Neural cell (in vitro differentiated cells): Measurements from ENCODE around the gene NMUR1. TPM values are rescaled to one million over a fixed set of nuclear protein-coding genes. Genes with fewer than 3 reads are reported as not detected.

ENCODE experiments used
- H2AFZ ChIP-seq: fragments of 200-600, 300-800 bp; sonication (generic), shearing (Covaris generic); 2 replicates; pipeline ENCODE4 v1.6.0; 2014; ENCODE audit warnings: low read depth, mild to moderate bottlenecking, antibody characterized with exemption, low read length, moderate library complexity
- H3F3A ChIP-seq: fragments of 200-600 bp; shearing (Covaris generic); 2 replicates; pipeline ENCODE4 v1.6.1; 2016; ENCODE audit warnings: mild to moderate bottlenecking, moderate library complexity, mixed read lengths, antibody characterized with exemption, low read length; ENCODE audit not compliant: insufficient read depth, poor library complexity, severe bottlenecking
- H3K27ac ChIP-seq: fragments of 200-600, 300-800 bp; sonication (generic), shearing (Covaris generic); 2 replicates; pipeline ENCODE4 v1.5.1; 2014; ENCODE audit warnings: mild to moderate bottlenecking, low read length, moderate library complexity
- H3K27me3 ChIP-seq: fragments of 300-800, 200-600 bp; sonication (generic), shearing (Covaris generic); 2 replicates; pipeline ENCODE4 v1.6.0; 2014; ENCODE audit warnings: mild to moderate bottlenecking, low read depth, low read length, moderate library complexity; ENCODE audit not compliant: insufficient read depth
- H3K36me3 ChIP-seq: fragments of 300-800, 200-600 bp; sonication (generic), shearing (Covaris generic); 2 replicates; pipeline ENCODE4 v1.5.1; 2014; ENCODE audit warnings: mild to moderate bottlenecking, antibody characterized with exemption, low read length, moderate library complexity; ENCODE audit not compliant: insufficient read depth
- H3K4me2 ChIP-seq: fragments of 300-800, 200-600 bp; sonication (generic), shearing (Covaris generic); 2 replicates; pipeline ENCODE4 v1.6.0; 2014; ENCODE audit warnings: mild to moderate bottlenecking, low read length
- H3K4me3 ChIP-seq: fragments of 300-800, 200-600 bp; sonication (generic), shearing (Covaris generic); 2 replicates; pipeline ENCODE4 v1.5.1; 2014; ENCODE audit warnings: mild to moderate bottlenecking, low read length, moderate library complexity
- H3K79me2 ChIP-seq: fragments of 200-600 bp; shearing (Covaris generic); replicated peaks from 2 replicates; pipeline ENCODE4 v1.6.0; 2014; ENCODE audit warnings: mild to moderate bottlenecking, low read length, moderate library complexity; ENCODE audit not compliant: insufficient read depth
- H3K9ac ChIP-seq: fragments of 300-800, 200-600 bp; sonication (generic), shearing (Covaris generic); 2 replicates; pipeline ENCODE4 v1.6.1; 2016; ENCODE audit warnings: mild to moderate bottlenecking, low read length, mixed read lengths
- H3K9me2 ChIP-seq: fragments of 200-600 bp; shearing (Covaris generic); 2 replicates; pipeline ENCODE4 v1.6.1; 2016; ENCODE audit warnings: mild to moderate bottlenecking, low read length, mixed read lengths; ENCODE audit not compliant: insufficient read depth
- H3K9me3 ChIP-seq: fragments of 200-600, 300-800 bp; sonication (generic), shearing (Covaris generic); 2 replicates; pipeline ENCODE4 v1.6.1; 2016; ENCODE audit warnings: mild to moderate bottlenecking, mixed run types, low read length, moderate library complexity, mixed read lengths
- H4K20me1 ChIP-seq: fragments of 200-600 bp; shearing (Covaris generic); 2 replicates; pipeline ENCODE4 v1.6.1; 2016; ENCODE audit warnings: mild to moderate bottlenecking, mixed run types; ENCODE audit not compliant: insufficient read depth
- EP300 ChIP-seq: fragments of 450-650 bp; conservative IDR thresholded peaks from 2 replicates; pipeline ENCODE4 v1.6.1; 2014; ENCODE audit warnings: antibody characterized with exemption, mild to moderate bottlenecking, moderate library complexity; ENCODE audit not compliant: poor library complexity, severe bottlenecking
- EZH2 ChIP-seq: fragments of 200-600, 300-800 bp; shearing (Covaris generic), sonication (generic); IDR thresholded peaks from 2 replicates; pipeline ENCODE4 v1.6.1; 2014; ENCODE audit warnings: antibody characterized with exemption, low read length, borderline replicate concordance, mild to moderate bottlenecking; ENCODE audit not compliant: insufficient read depth, poor library complexity, severe bottlenecking
- MXI1 ChIP-seq: fragments of 450-650 bp; conservative IDR thresholded peaks from 2 replicates; pipeline ENCODE4 v1.6.1; 2014; ENCODE audit warnings: antibody characterized with exemption, mild to moderate bottlenecking; ENCODE audit not compliant: poor library complexity, severe bottlenecking
- POLR2AphosphoS5 ChIP-seq: IDR thresholded peaks from 2 replicates; pipeline ENCODE4 v1.6.1; 2012
- RAD21 ChIP-seq: fragments of 450-650 bp; conservative IDR thresholded peaks from 2 replicates; pipeline ENCODE4 v1.6.1; 2014; ENCODE audit warnings: antibody characterized with exemption, mild to moderate bottlenecking, moderate library complexity
- SMC3 ChIP-seq: fragments of 450-650 bp; conservative IDR thresholded peaks from 2 replicates; pipeline ENCODE4 v1.6.1; 2014; ENCODE audit warnings: antibody characterized with exemption, mild to moderate bottlenecking, moderate library complexity; ENCODE audit not compliant: poor library complexity
- TAF1 ChIP-seq: IDR thresholded peaks from 2 replicates; pipeline ENCODE4 v1.6.1; 2012; ENCODE audit warnings: low read depth
- polyA plus RNA-seq: library from polyadenylated mRNA; depleted of rRNA; stranded (reverse); fragments of >200 nt; gene quantifications from 2 replicates; pipeline ENCODE4 v1.2.3, GENCODE V29; 2014
- TF ChIP-seq, protein P1 (sequence below): fragments of 450-650 bp; IDR thresholded peaks from 2 replicates; pipeline ENCODE4 v1.5.1; 2014; ENCODE audit warnings: antibody characterized with exemption, mild to moderate bottlenecking, moderate library complexity; ENCODE audit not compliant: poor library complexity, severe bottlenecking
- TF ChIP-seq, protein P2 (sequence below): IDR thresholded peaks from 2 replicates; pipeline ENCODE4 v1.6.1; 2012; ENCODE audit warnings: borderline replicate concordance

NMUR1 gene
- polyA plus RNA-seq, 1 donor from 2014 or later = not detected

DNA sequence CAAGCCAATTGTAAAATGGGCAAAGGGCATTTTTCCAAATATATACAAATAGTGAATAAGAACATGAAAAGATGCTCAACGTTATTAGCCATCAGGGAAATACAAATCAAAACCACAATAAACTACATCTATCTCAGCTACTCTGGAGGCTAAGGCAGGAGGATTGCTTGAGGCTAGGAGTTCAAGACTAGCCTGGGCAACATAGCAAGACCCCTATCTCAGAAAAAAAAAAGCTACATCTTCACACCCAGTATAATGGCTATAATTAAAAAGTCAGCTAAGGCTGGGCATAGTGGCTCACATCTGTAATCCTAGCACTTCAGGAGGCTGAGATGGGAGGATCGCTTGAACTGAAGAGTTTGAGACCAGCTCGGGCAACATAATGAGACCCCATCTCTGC, 53.3 kb downstream of the NMUR1 start:
- no peaks in the 10 kb centered on the region for H3K9me2 ChIP-seq
- H3K36me3 ChIP-seq = no peaks in the 10 kb centered on the region
- H3K9me3 ChIP-seq = no peaks in the 10 kb centered on the region
- no peaks in the 10 kb centered on the region for H4K20me1 ChIP-seq
- no peak overlapping the region for H3K4me3 ChIP-seq
- H3F3A ChIP-seq = no peaks in the 10 kb centered on the region
- no peaks in the 10 kb centered on the region for H3K79me2 ChIP-seq
- TF ChIP-seq POLR2AphosphoS5 (no peak), EP300 (no peak), EZH2 (no peak), TAF1 (no peak), MXI1 (no peak), RAD21 (no peak), SMC3 (no peak)
- TF ChIP-seq, protein P1, sequence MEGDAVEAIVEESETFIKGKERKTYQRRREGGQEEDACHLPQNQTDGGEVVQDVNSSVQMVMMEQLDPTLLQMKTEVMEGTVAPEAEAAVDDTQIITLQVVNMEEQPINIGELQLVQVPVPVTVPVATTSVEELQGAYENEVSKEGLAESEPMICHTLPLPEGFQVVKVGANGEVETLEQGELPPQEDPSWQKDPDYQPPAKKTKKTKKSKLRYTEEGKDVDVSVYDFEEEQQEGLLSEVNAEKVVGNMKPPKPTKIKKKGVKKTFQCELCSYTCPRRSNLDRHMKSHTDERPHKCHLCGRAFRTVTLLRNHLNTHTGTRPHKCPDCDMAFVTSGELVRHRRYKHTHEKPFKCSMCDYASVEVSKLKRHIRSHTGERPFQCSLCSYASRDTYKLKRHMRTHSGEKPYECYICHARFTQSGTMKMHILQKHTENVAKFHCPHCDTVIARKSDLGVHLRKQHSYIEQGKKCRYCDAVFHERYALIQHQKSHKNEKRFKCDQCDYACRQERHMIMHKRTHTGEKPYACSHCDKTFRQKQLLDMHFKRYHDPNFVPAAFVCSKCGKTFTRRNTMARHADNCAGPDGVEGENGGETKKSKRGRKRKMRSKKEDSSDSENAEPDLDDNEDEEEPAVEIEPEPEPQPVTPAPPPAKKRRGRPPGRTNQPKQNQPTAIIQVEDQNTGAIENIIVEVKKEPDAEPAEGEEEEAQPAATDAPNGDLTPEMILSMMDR = no peak
- TF ChIP-seq, protein P2, sequence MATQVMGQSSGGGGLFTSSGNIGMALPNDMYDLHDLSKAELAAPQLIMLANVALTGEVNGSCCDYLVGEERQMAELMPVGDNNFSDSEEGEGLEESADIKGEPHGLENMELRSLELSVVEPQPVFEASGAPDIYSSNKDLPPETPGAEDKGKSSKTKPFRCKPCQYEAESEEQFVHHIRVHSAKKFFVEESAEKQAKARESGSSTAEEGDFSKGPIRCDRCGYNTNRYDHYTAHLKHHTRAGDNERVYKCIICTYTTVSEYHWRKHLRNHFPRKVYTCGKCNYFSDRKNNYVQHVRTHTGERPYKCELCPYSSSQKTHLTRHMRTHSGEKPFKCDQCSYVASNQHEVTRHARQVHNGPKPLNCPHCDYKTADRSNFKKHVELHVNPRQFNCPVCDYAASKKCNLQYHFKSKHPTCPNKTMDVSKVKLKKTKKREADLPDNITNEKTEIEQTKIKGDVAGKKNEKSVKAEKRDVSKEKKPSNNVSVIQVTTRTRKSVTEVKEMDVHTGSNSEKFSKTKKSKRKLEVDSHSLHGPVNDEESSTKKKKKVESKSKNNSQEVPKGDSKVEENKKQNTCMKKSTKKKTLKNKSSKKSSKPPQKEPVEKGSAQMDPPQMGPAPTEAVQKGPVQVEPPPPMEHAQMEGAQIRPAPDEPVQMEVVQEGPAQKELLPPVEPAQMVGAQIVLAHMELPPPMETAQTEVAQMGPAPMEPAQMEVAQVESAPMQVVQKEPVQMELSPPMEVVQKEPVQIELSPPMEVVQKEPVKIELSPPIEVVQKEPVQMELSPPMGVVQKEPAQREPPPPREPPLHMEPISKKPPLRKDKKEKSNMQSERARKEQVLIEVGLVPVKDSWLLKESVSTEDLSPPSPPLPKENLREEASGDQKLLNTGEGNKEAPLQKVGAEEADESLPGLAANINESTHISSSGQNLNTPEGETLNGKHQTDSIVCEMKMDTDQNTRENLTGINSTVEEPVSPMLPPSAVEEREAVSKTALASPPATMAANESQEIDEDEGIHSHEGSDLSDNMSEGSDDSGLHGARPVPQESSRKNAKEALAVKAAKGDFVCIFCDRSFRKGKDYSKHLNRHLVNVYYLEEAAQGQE = no peak
- no peak overlapping the region for H3K27ac ChIP-seq
- no peak overlapping the region for H2AFZ ChIP-seq
- no peak overlapping the region for H3K9ac ChIP-seq
- H3K4me2 ChIP-seq = no peak overlapping the region
- H3K27me3 ChIP-seq = no peaks in the 10 kb centered on the region

DNA sequence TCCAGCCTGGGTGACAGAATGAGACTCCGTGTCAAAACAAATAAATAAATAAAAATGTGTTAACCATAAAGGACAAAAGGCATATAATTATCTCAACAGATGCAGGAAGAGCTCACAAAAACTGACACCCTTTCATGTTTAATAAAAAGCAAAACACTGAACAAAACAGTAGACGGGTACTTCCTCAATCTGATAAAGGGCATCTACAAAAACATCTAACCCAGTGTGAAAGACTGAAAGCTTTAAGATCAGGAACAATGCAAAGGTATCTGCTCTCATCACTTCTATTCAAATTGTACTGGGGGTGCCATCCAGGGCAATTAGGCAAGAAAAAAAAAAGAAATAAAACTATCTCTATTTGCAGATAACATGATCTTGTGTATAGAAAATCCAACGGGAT, 54.3 kb downstream of the NMUR1 start:
- Histone ChIP-seq H3K36me3 (no peaks in the 10 kb centered on the region), H3K27ac (no peak overlapping the region), H3K4me3 (no peak overlapping the region), H3F3A (no peaks in the 10 kb centered on the region), H3K27me3 (no peaks in the 10 kb centered on the region), H2AFZ (no peak overlapping the region), H3K9me2 (no peaks in the 10 kb centered on the region), H3K9me3 (no peaks in the 10 kb centered on the region), H3K4me2 (no peak overlapping the region), H4K20me1 (no peaks in the 10 kb centered on the region), H3K9ac (no peak overlapping the region), H3K79me2 (no peaks in the 10 kb centered on the region)
- no peak for TF ChIP-seq TAF1
- TF ChIP-seq, protein P1 = no peak
- TF ChIP-seq, protein P2 = no peak
- TF ChIP-seq EP300 = no peak
- no peak for TF ChIP-seq RAD21
- TF ChIP-seq SMC3 = no peak
- TF ChIP-seq POLR2AphosphoS5 = no peak
- no peak for TF ChIP-seq EZH2
- no peak for TF ChIP-seq MXI1
